NCI-H2196 treated with DMSO at 0.1 percent for 48 hours (cell line): Measurements from ENCODE around the gene IQCK.
"Not testable (repeated sequence)": the region's sequence is repeated elsewhere in the genome, so short reads cannot be mapped to it uniquely, and the experiment has no call there.

ENCODE experiments used
- DNase-seq: peaks from one replicate; lab custom pipeline; 2025; ENCODE audit not compliant: unreplicated experiment; lab: John Stamatoyannopoulos, UW

The IQCK gene, protein sequence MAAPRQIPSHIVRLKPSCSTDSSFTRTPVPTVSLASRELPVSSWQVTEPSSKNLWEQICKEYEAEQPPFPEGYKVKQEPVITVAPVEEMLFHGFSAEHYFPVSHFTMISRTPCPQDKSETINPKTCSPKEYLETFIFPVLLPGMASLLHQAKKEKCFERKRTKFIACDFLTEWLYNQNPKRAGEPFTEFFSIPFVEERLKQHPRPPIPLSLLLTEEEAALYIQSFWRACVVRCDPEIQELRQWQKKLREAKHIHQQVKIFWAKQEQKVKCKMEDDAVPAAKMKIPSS

DNA sequence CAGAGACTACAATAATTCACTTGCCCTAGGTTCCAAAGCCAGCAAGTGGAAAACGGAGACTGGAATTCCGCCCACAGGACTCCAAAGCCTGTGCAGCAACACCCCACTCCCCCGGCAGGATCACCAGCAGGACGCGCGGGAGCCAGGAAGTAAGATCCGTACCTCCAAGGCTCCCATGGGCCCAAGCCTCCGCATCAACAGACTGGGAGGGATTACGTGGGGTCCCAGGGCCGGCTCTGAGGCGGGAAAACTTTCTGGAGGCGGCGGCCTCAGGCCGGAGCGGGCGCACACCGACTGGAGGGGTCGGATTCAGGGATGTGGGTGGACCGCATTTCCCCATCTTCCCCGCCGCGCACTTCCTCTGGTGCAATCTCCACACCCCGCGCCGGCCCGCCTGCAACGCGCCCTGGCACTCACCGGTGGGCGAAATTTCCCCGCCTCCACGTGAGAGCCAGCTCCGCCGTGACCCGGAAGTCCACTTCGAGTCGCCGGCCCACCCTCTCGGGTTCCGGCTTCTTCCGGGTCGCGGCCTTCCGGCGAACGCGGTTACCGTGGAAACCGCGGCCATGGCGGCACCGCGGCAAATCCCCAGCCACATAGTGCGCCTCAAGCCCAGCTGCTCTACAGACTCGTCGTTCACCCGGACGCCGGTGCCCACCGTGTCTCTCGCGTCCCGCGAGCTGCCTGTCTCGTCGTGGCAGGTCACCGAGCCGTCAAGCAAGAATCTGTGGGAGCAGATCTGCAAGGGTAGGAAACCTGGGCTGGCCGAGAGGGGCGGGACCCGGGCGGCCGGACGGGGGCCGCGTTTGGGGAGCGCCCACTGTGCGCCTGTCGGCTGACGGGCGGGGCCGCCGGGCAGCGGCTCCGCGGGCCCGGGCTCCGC, at the start of gene IQCK, which contains the start of gene KNOP1:
Gene IQCK, plus strand, starts transcription at position 531 of the 883 bp plus-strand sequence. Its CDS starts 36 bp downstream, at position 567.
Gene KNOP1, minus strand, starts transcription at position 487 of the 883 bp plus-strand sequence. CDS start 3,192 bp downstream, outside the sequence.
- peak; percentile 71 for DNase-seq

DNA sequence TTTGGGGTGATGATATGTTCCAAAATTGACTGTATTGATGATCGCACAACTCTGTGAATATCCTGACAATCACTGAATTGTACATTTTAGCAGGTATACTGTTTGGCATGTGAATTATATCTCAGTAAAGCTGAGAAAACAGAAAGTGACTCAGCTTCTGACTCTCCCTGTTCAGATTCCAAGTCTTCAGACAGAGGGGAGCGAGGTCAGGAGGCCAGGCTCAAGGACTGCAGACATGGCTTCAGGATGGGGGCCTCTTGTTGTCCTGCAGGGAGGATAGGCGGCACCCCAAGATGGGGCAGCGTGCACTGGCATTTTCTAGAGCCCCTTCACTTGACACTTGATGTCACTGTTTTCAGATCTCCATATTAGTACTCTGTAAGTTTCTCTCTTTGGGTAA, 45.7 kb upstream of the IQCK start:
- no peak for DNase-seq

DNA sequence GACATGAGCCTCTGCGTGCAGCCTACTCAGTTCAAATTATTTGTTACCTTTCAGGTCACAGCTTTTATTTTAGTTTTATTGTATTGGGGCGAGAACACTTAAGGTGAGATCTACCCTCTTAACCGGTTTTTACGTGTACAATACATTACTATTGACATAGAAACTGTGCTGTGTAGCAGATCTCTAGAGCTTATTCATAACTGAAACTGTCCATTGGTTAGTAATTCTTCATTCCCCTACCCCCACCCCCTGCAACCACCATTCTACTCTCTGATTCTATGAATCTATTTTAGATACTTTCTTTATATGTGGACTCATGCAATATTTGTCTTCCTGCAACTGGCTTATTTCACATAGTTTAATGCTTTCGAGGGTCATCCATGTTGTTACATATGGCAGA, 43.6 kb upstream of the IQCK start:
- no peak for DNase-seq

GRCh38 chr16:19677402-19677801, 40.7 kb upstream of the IQCK start:
- no peak for DNase-seq

GRCh38 chr16:19678804-19679203, 39.3 kb upstream of the IQCK start:
- no peak for DNase-seq

- DNase-seq: not testable (repeated sequence)
These were observed 38.8 kb upstream of the IQCK start for GRCh38 chr16:19679281-19679680.

GRCh38 chr16:19680881-19681340, 37.2 kb upstream of the IQCK start:
- peak; percentile 32 for DNase-seq

- DNase-seq: no peak
These were observed 36.4 kb upstream of the IQCK start for GRCh38 chr16:19681637-19682036.

GRCh38 chr16:19683453-19684236, 34.4 kb upstream of the IQCK start:
- DNase-seq: no peak

DNA sequence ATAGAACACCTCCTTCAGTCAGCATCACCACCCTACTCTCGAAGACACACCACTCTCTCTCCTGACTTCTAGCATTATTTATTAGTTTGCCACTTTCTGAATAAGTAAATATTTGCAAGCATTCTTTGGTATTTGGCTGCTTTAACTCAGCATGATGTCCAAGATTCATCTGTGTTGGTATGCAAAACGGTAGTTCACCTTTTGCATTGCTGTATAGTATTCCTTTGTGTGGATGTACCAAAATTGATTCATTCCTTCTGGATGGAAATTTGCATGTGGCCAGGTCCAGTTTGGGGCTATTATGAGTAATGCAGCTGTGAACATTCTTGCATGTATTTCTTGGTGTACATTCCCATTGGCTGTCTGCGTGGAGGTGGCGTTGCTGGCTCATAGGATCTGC, 32.9 kb upstream of the IQCK start:
- no peak for DNase-seq

GRCh38 chr16:19687279-19687678, 30.8 kb upstream of the IQCK start:
- no peak for DNase-seq

GRCh38 chr16:19688396-19689024, 29.6 kb upstream of the IQCK start:
- no peak for DNase-seq

GRCh38 chr16:19689342-19689741, 28.7 kb upstream of the IQCK start:
- DNase-seq: no peak

GRCh38 chr16:19690196-19690595, 27.9 kb upstream of the IQCK start:
- DNase-seq: no peak

GRCh38 chr16:19691161-19691711, 26.8 kb upstream of the IQCK start:
- DNase-seq: no peak

DNA sequence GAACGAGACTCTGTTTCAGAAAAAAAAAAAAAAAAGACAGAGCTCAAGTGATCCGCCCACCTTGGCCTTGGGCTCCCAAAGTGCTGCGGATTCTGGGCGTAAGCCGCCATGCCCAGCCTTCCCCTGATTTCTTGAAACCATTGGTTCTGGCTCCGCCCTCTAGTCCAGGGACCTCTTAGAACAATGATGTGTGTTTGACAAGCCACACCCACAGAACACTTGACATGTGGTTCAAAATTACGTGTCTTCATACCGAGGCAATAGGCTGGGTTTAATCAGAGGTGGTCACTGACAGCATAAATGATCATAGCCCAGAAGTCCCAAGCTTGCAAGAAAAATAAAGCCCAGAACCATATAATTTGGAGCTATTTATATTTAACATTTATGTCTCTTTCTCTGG, 23.1 kb upstream of the IQCK start:
- DNase-seq: no peak

- peak; percentile 66 for DNase-seq
These were observed 21.7 kb upstream of the IQCK start for GRCh38 chr16:19696328-19696727.

DNA sequence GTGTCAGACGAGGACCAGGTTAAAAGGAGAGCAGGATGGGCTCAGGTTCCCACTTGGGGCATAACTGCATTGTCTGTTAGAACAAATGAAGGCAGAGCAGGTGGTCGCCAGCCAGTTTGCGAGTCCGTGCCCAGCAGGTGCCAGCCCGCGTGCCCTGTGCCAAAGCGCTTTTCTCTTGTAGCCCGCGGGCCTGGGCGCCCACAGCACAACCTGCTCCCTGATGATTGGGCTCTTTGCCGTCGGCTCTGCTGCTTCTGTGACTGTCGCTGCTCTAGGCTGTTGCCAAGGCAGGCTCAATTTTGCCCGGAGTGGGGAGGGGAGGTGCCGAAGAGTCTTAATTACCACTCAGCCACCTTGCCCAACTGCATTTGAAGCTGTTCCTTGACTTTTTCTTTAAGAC, 21.1 kb upstream of the IQCK start:
- peak; percentile 52 for DNase-seq

DNA sequence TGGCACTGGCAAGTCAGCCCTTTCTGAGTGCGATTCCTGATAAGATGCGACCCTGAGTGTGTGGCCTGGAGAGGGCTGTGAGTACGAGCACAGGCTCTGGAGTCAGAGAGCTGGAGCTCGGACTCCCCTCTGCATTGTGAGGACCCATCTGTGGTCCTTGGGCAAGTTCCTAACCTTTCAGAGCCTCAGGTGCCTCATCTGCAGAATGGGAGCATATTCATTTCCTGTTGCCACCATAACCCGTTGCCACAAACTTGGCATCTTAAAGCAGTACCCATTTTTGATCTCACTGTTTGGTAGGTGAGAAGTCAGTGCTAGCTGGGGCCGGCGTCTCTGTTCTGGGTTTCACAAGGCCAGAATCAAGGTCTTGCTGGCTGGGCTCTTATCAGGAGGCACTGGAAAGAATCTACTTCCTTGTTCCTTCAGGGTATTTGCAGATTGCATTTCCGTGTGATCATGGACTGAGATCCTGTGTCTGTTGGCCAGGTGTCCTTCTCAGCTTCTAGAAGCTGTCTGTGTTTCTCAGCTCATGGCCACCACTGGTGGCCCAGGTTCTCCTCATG, 20.2 kb upstream of the IQCK start:
- no peak for DNase-seq
